ENCODE measurements around the gene ARMC8. TPM values are rescaled to one million over a fixed set of nuclear protein-coding genes. Genes with fewer than 3 reads are reported as not detected.

ARMC8 gene
- total and polyA plus RNA-seq, 4 donors: 8.4 to 53.6 (median 22.8) TPM

GRCh38 chr3:138297059-138297607 lies 110.0 kb downstream of the ARMC8 start:
- Histone ChIP-seq H3K9ac (ENCODE audit: low read depth in 1 of 2, low read length in 2 of 2) (no peak overlapping the region), H3K4me3 (ENCODE audit: low read depth in 1 of 3, low read length in 3 of 3) (no peak overlapping the region), H3K27me3 (ENCODE audit: control insufficient read depth in 4 of 4, insufficient read depth in 4 of 4, low read length in 3 of 4) (no peaks in the 10 kb centered on the region), H3K27ac (ENCODE audit: low read depth in 1 of 2, low read length in 2 of 2) (no peak overlapping the region), H3K36me3 (ENCODE audit: control insufficient read depth in 4 of 4, insufficient read depth in 3 of 4, low read depth in 1 of 4, low read length in 3 of 4) (peaks cover 0 to 28% (median 23%) of the 10 kb centered on the region in 4 donors), H3K4me1 (ENCODE audit: control insufficient read depth in 4 of 4, insufficient read depth in 4 of 4, low read length in 3 of 4) (no peaks in the 10 kb centered on the region), H3K9me3 (ENCODE audit: control insufficient read depth in 4 of 4, low read length in 3 of 4) (no peaks in the 10 kb centered on the region)
- WGBS: 96% methylated on average over 5 of the region's 5 CpGs
- TF ChIP-seq EGR1 (IDR thresholded peaks at IDR 0.05; ENCODE audit: low read depth in 2 of 2): no peak
- TF ChIP-seq JUND (IDR thresholded peaks at IDR 0.05): no peak
- TF ChIP-seq RXRA (IDR thresholded peaks at IDR 0.05): no peak
- no peak for TF ChIP-seq FOXA1 (IDR thresholded peaks at IDR 0.05)
- no peak for TF ChIP-seq REST (IDR thresholded peaks at IDR 0.05)
- TF ChIP-seq SP1 (IDR thresholded peaks at IDR 0.05): no peak
- no peak for TF ChIP-seq MAX (IDR thresholded peaks at IDR 0.05)
- no peak for DNase-seq (ENCODE audit: low spot score)

GRCh38 chr3:138297876-138298275 lies 110.8 kb downstream of the ARMC8 start:
- WGBS: 99% methylated on average over 1 of the region's 1 CpG
- Histone ChIP-seq H3K9me3 (ENCODE audit: control insufficient read depth in 4 of 4, low read length in 3 of 4) (no peaks in the 10 kb centered on the region), H3K36me3 (ENCODE audit: control insufficient read depth in 4 of 4, insufficient read depth in 3 of 4, low read depth in 1 of 4, low read length in 3 of 4) (peaks cover 0 to 20% (median 17%) of the 10 kb centered on the region in 4 donors), H3K27ac (ENCODE audit: low read depth in 1 of 2, low read length in 2 of 2) (no peak overlapping the region), H3K4me3 (ENCODE audit: low read depth in 1 of 3, low read length in 3 of 3) (no peak overlapping the region), H3K27me3 (ENCODE audit: control insufficient read depth in 4 of 4, insufficient read depth in 4 of 4, low read length in 3 of 4) (no peaks in the 10 kb centered on the region), H3K4me1 (ENCODE audit: control insufficient read depth in 4 of 4, insufficient read depth in 4 of 4, low read length in 3 of 4) (no peaks in the 10 kb centered on the region), H3K9ac (ENCODE audit: low read depth in 1 of 2, low read length in 2 of 2) (no peak overlapping the region)
- TF ChIP-seq SP1 (IDR thresholded peaks at IDR 0.05): no peak
- no peak for TF ChIP-seq FOXA1 (IDR thresholded peaks at IDR 0.05)
- TF ChIP-seq CTCF (IDR thresholded peaks at IDR 0.05; ENCODE audit: low read depth, low read length, missing input control): no peak
- no peak for DNase-seq (ENCODE audit: low spot score)

- Histone ChIP-seq H3K27me3 (ENCODE audit: control insufficient read depth in 4 of 4, insufficient read depth in 4 of 4, low read length in 3 of 4) (no peaks in the 10 kb centered on the region), H3K4me1 (ENCODE audit: control insufficient read depth in 4 of 4, insufficient read depth in 4 of 4, low read length in 3 of 4) (no peaks in the 10 kb centered on the region), H3K9ac (ENCODE audit: low read depth in 1 of 2, low read length in 2 of 2) (no peak overlapping the region), H3K4me3 (ENCODE audit: low read depth in 1 of 3, low read length in 3 of 3) (no peak overlapping the region), H3K27ac (ENCODE audit: low read depth in 1 of 2, low read length in 2 of 2) (no peak overlapping the region), H3K36me3 (ENCODE audit: control insufficient read depth in 4 of 4, insufficient read depth in 3 of 4, low read depth in 1 of 4, low read length in 3 of 4) (peaks cover 0 to 13% (median 8%) of the 10 kb centered on the region in 4 donors), H3K9me3 (ENCODE audit: control insufficient read depth in 4 of 4, low read length in 3 of 4) (no peaks in the 10 kb centered on the region)
- 87% methylated on average over 2 of the region's 2 CpGs for WGBS
- DNase-seq (ENCODE audit: low spot score): no peak
- no peak for TF ChIP-seq ZBTB33 (IDR thresholded peaks at IDR 0.05)
- no peak for TF ChIP-seq NR2F2 (IDR thresholded peaks at IDR 0.05)
- TF ChIP-seq MAX (IDR thresholded peaks at IDR 0.05): no peak
- no peak for TF ChIP-seq FOXA2 (IDR thresholded peaks at IDR 0.05)
- no peak for TF ChIP-seq CTCF (IDR thresholded peaks at IDR 0.05; ENCODE audit: low read depth, low read length, missing input control)
- TF ChIP-seq SP1 (IDR thresholded peaks at IDR 0.05): no peak
- TF ChIP-seq GABPA (IDR thresholded peaks at IDR 0.05 in 1 of 2, conservative IDR thresholded peaks at IDR 0.05 in 1 of 2): no peak
- TF ChIP-seq RAD21 (IDR thresholded peaks at IDR 0.05): no peak
Measured at GRCh38 chr3:138300647-138301046, 113.5 kb downstream of the ARMC8 start.

Data from liver (tissue), 9 donors.